ENCODE measurements around the gene ZBTB11.
"Not testable (repeated sequence)": the region's sequence is repeated elsewhere in the genome, so short reads cannot be mapped to it uniquely, and the experiment has no call there.

Gene ZBTB11

GRCh38 chr3:101691685-101692671, 15.0 kb upstream of the ZBTB11 start:
- not testable (repeated sequence) for DNase-seq

GRCh38 chr3:101690972-101691371, 14.0 kb upstream of the ZBTB11 start:
- DNase-seq: no peak

DNA sequence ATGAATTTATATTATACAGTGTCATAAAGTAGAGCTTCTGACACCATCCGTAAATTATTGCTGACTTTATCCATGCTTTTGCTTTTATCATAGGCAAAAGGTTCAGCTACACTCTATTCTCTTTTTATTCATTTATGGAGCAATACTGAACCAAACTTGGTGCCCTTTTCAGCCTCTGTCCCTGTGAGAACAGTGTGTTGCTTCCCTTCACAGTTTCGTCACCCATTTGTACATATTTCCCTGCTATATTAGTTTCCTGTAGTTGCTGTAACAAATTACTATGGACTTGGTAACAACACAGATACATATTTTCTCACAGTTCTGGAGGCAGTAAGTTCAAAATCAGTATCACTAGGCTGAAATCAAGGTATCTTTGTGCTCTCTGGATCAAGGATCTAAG, 12.4 kb upstream of the ZBTB11 start:
- DNase-seq: no peak

DNA sequence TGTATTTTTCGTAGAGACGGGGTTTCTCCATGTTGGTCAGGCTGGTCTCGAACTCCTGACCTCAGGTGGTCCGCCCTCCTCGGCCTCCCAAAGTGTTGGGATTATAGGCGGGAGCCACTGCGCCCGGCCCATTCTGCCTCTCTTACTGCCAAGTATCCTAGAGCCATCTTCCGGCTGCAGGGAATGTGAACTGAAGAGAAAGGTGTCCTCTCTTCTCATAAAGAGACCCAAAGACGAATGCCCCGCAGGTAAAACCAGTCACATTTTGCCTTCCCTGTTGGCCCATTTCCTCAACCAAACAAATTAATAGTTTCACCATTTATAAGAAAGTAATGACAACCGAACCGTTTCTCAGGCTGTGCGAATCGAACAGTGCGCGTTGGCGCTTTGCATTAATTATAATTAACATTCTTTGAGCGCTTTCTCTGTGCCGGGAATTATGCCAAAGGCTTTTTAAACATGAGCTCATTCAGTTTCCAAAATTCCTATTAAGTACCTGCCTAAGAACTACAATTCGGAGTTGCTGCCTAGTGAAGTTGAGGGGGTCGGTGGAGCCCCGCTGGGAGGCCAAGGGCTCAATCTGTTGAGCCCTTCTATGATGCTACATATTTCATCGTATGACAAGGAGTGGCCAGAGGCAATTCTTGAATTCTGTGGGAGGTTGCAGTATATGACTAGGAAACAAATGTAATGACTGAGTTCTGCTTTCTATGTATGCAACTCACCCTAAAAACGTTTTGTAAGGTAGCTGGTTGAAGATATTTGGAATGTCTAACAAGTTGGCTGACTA, 10.4 kb upstream of the ZBTB11 start:
- no peak for DNase-seq

DNA sequence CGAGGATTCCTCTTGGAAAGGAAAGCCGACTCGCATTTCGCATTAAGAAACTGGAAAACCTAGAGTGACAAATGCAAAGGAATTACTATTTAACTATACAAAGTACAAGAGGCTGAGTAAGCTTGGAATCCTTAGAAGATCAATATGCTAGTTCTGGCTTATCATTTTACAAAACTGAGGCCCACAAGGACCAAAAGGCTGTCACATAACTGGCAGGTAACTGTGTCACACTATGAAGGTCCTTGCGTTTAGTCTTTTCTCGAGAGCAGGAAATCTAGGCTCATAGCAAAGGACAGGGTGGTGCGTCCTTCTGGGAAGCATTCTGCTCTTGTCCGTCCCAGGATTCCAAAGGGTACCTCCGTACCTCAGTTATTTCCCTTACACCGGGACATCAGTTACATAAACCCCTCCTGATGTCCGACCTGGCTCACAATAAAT, 9.0 kb upstream of the ZBTB11 start:
- no peak for DNase-seq

GRCh38 chr3:101685050-101685400, 8.1 kb upstream of the ZBTB11 start:
- no peak for DNase-seq

DNA sequence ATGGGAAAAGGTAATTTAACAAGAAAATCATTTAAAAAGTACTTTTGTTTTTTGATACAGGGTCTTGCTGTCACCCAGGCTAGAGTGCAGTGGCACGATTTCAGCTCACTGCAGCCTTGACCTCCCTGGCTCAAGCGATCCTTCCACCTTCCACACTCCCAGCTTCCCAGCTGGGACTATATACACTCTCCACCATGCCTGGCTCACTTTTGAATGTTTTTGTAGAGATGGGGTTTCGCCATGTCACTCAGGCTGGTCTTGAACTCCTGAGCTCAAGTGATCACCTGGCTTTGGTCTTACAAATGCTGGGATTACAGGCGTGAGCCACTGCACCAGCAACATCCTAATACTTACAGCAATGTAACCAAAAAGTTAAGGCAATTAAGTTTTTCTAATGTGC, 3.5 kb upstream of the ZBTB11 start:
- DNase-seq: no peak

DNA sequence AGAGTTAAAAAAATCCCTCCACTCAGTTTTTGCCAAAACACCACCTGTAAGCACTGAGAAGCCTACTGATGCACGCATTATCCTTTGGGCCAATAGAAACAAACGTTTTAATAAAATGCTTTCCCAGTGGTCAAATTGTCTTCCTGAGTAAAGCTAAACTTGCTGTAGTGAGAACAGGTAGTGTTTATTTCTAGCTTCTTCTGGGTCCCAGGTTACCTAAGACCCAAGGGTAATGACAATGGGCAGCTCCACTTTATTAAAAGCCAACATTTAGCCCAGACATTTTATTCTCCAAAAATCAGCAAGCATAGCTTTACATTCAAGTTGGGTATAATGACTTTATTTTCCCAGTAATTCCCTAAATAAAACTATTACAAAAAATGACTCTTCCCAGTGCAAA, 1.9 kb upstream of the ZBTB11 start:
- DNase-seq: not testable (repeated sequence)

DNA sequence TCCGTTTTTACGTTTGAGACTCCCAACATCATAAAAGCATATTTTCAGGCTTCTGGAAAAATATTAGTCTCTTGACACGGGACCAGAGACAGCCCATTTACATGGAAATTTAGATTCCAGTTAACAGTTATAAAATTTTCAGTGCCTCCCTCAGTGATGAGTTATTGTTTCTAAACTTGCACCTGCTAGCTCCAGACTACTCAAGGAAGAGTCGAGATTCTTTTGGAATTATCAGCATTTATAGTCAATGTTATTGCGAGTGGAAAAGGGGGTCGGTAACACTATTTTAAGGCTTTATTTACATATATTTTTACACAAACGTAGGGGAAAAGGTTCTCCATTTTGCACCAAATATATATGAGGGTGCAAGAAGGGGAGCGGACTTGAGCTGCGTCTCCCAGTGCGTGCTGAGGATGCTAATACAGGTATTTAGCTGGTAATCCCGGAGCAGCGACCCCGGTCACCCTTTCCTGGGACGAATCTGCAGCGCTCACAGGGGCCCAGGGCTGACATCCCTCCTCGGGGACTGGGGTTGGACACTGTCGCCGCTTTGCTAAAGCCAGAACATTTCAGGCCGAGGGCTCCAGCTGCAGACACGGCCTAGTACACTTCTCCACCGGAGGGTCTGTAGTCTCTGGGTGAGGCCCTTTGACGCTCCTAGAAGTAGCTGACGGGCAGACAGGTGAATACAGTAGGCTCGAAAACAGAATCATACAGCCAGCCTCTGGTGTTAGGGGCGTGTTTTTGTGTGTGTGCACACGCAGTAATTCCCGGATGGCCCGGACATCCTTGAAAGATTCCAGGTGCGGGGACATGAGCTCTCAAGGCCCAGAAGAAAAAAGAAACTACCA, 729 bp upstream of the ZBTB11 start:
- DNase-seq: no peak

GRCh38 chr3:101676216-101676764, 642 bp downstream of the ZBTB11 start:
- no peak for DNase-seq

- DNase-seq: no peak
These were observed 1.2 kb downstream of the ZBTB11 start for GRCh38 chr3:101675709-101676215.

DNA sequence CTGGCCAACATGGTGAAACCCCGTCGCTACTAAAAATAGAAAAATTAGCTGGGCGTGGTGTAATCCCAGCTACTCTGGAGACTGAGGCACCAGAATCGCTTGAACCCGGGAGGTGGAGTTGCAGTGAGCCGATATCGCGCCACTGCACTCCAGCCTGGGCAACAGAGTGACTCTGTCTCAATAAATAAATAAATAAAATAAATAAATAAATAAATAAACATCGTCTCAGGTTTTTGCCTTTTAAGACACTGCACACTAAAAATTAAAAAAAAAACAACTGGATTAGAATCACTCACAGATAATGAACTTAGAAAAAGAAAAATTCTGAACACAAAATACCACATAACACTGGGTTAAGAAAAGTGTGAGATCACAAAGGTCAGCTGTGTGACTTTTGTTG, 2.4 kb downstream of the ZBTB11 start:
- DNase-seq: no peak

DNA sequence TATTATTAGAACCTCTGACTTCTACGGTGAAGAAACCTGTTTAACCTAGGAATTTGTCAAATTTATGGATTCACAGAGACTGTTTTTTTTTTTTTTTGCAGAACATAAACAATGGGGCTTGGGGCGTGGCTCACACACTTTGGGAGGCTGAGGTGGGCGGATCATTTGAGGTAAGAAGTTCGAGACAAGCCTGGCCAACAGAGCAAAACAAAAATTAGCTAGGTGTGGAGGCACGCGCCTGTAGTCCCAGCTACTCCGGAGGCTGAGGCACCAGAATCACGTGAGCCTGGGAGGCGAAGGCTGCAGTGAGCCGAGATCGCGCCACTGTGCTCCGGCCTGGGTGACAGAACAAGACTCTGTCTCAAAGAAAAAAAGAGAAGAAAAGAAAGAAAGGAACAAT, 3.0 kb downstream of the ZBTB11 start:
- no peak for DNase-seq

- no peak for DNase-seq
These were observed 5.9 kb downstream of the ZBTB11 start for GRCh38 chr3:101671014-101671413.

DNA sequence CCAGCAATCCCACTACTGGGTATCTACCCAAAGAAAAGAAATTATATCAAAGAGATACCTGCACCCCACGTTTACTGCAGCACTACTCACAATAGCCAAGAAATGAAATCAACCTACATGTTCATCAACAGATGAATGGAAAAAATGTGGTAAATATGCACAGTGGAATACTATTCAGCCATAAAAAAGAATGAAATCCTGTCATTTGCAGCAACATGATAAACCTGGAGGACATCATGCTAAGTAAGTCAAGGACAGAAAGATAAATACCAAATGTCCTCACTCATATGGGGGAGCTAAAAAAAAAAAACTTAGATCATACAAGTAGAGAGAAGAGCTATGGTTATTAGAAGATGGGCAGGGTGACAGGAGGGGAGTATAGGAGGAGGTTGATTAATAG, 9.1 kb downstream of the ZBTB11 start:
- no peak for DNase-seq

- DNase-seq: no peak
These were observed 9.6 kb downstream of the ZBTB11 start for GRCh38 chr3:101667331-101667730.

GRCh38 chr3:101665851-101666250, 11.1 kb downstream of the ZBTB11 start:
- no peak for DNase-seq

GRCh38 chr3:101665357-101665756, 11.6 kb downstream of the ZBTB11 start:
- no peak for DNase-seq

DNA sequence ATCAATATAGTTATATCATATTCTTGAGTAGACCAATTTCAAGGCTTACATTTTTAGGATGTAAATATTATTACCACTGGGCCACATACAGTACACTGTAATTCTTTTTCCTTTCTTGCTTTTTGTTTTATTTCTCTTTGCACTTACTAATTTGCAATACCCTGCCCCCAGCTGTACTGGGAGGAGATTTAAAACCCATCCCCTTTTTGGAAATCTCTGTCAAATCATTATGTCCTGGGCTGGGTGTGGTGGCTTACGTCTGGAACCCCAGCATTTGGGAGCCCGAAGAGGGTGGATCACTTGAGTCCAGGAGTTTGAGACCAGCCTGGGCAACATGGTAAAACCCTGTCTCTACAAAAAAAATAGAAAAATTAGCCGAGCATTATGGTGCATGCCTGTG, 16.2 kb downstream of the ZBTB11 start:
- DNase-seq: no peak

- DNase-seq: no peak
These were observed 20.3 kb downstream of the ZBTB11 start for GRCh38 chr3:101656651-101657050.

- DNase-seq: no peak
These were observed 30.2 kb downstream of the ZBTB11 start for GRCh38 chr3:101646726-101647125.

GRCh38 chr3:101643861-101644613, 32.9 kb downstream of the ZBTB11 start:
- no peak for DNase-seq

All from COR-L47 (cell line).